OCI-LY7 (cell line): ENCODE data around the gene TMPRSS5. TPM values are rescaled to one million over a fixed set of nuclear protein-coding genes. Genes with fewer than 3 reads are reported as not detected.

Source experiments
- BruUV-seq: library from RNA; stranded (reverse); fragments of 400-500 nt; replicated peaks from 2 replicates; lab custom pipeline; 2021; lab: Mats Ljungman, UMichigan
- CTCF ChIA-PET: fragments of 300-600 bp; sonication (Branson Sonifier 250); formaldehyde crosslinking; loops from one replicate; lab custom pipeline; 2022; ENCODE audit warnings: antibody characterized with exemption; ENCODE audit not compliant: unreplicated experiment; lab: Charles Lee
- POLR2A ChIA-PET: fragments of 300-600 bp; sonication (Branson Sonifier 250); formaldehyde crosslinking; loops from one replicate; lab custom pipeline; 2022; ENCODE audit warnings: antibody characterized with exemption; lab: Charles Lee
- DNase-seq: peaks from one replicate; pipeline ENCODE4 v3.0.0-alpha.2; 2015; ENCODE audit warnings: low spot score
- H2AFZ ChIP-seq: fragments of 200-600 bp; sonication (generic), shearing (Covaris generic); 2 replicates; pipeline ENCODE4 v1.6.1; 2014; ENCODE audit warnings: mild to moderate bottlenecking, antibody characterized with exemption, low read length, moderate library complexity
- H3K27ac ChIP-seq: fragments of 200-600 bp; sonication (generic); 2 replicates; pipeline ENCODE4 v1.5.1; 2014; ENCODE audit warnings: mixed run types, low read depth, mild to moderate bottlenecking, moderate library complexity, low read length, inconsistent platforms; ENCODE audit not compliant: poor library complexity, severe bottlenecking
- H3K36me3 ChIP-seq: fragments of 200-600 bp; sonication (generic); 2 replicates; pipeline ENCODE4 v1.6.1; 2014; ENCODE audit warnings: mild to moderate bottlenecking, antibody characterized with exemption, low read length, moderate library complexity, mixed read lengths; ENCODE audit not compliant: insufficient read depth
- H3K4me1 ChIP-seq: fragments of 200-600 bp; sonication (generic); 2 replicates; pipeline ENCODE4 v1.5.1; 2014; ENCODE audit warnings: mild to moderate bottlenecking, low read length; ENCODE audit not compliant: insufficient read depth, poor library complexity, severe bottlenecking
- H3K4me2 ChIP-seq: fragments of 200-600 bp; sonication (generic); 2 replicates; pipeline ENCODE4 v1.6.1; 2014; ENCODE audit warnings: mild to moderate bottlenecking, low read length
- H3K4me3 ChIP-seq: fragments of 200-600 bp; sonication (generic); 2 replicates; pipeline ENCODE4 v1.5.1; 2014; ENCODE audit warnings: mild to moderate bottlenecking, low read depth, low read length; ENCODE audit not compliant: poor library complexity, severe bottlenecking
- H3K79me2 ChIP-seq: fragments of 200-600 bp; sonication (generic); 2 replicates; pipeline ENCODE4 v1.6.1; 2016; ENCODE audit warnings: low read depth, mild to moderate bottlenecking, low read length, moderate library complexity, mixed read lengths; ENCODE audit not compliant: insufficient read depth
- H3K9me2 ChIP-seq: fragments of 200-600 bp; sonication (generic); 2 replicates; pipeline ENCODE4 v1.6.1; 2016; ENCODE audit warnings: mild to moderate bottlenecking, low read length, mixed read lengths; ENCODE audit not compliant: insufficient read depth
- H3K9me3 ChIP-seq: fragments of 200-600 bp; sonication (generic); 2 replicates; pipeline ENCODE4 v1.6.1; 2014; ENCODE audit warnings: mild to moderate bottlenecking, mixed run types, low read length, mixed read lengths
- H4K20me1 ChIP-seq: fragments of 200-600 bp; sonication (generic); 2 replicates; pipeline ENCODE4 v1.6.1; 2014; ENCODE audit warnings: mild to moderate bottlenecking, antibody characterized with exemption, low read length, moderate library complexity, mixed read lengths; ENCODE audit not compliant: insufficient read depth
- CTCF ChIP-seq: fragments of 200-600 bp; sonication (generic); conservative IDR thresholded peaks from 2 replicates; pipeline ENCODE4 v1.5.1; 2014; ENCODE audit warnings: mild to moderate bottlenecking, antibody characterized with exemption, low read length, moderate library complexity, mixed read lengths
- EZH2phosphoT487 ChIP-seq: fragments of 200-600 bp; sonication (generic); IDR thresholded peaks from 2 replicates; pipeline ENCODE4 v1.6.1; 2018; ENCODE audit warnings: low read depth, borderline replicate concordance, mild to moderate bottlenecking, mixed run types, antibody characterized with exemption, low read length, moderate library complexity, mixed read lengths
- intact Hi-C: fragments of 100-400 bp; cut with micrococcal nuclease; formaldehyde crosslinking; loops from one replicate; pipeline ENCODE4 v1.10.0; 2022; ENCODE audit not compliant: unreplicated experiment
- total RNA-seq, 2 experiments: library from RNA; depleted of rRNA in 1 of 2; stranded (reverse); fragments of >200 nt in 1 of 2; shearing (Covaris generic) in 1 of 2; gene quantifications; 2 replicates each; pipeline ENCODE4 v1.2.3, GENCODE V29; 2014 to 2022

Gene TMPRSS5
- total RNA-seq, 2 experiments from 2014 or later, result 0.50 to 0.65 TPM

- intact Hi-C loops, result no loop called here
- Histone ChIP-seq H3K4me3 (no peak overlapping the region), H3K4me2 (no peak overlapping the region), H3K36me3 (no peaks in the 10 kb centered on the region), H3K9me3 (no peaks in the 10 kb centered on the region), H2AFZ (no peak overlapping the region), H3K79me2 (no peaks in the 10 kb centered on the region), H3K27ac (no peak overlapping the region), H3K9me2 (no peaks in the 10 kb centered on the region), H3K4me1 (no peaks in the 10 kb centered on the region), H4K20me1 (no peaks in the 10 kb centered on the region)
- ChIA-PET POLR2A (interaction anchor here (0.7 kb wide), 1 partner anchor 69 kb away, joined by 3 read pairs; no protein-coding TSS in a partner anchor), CTCF (no interaction called here)
- no peak for DNase-seq
- BruUV-seq, result no TSS peak
- TF ChIP-seq EZH2phosphoT487, result no peak
- no peak for TF ChIP-seq CTCF
These were observed 59.0 kb downstream of the TMPRSS5 start for GRCh38 chr11:113647108-113647507.

DNA sequence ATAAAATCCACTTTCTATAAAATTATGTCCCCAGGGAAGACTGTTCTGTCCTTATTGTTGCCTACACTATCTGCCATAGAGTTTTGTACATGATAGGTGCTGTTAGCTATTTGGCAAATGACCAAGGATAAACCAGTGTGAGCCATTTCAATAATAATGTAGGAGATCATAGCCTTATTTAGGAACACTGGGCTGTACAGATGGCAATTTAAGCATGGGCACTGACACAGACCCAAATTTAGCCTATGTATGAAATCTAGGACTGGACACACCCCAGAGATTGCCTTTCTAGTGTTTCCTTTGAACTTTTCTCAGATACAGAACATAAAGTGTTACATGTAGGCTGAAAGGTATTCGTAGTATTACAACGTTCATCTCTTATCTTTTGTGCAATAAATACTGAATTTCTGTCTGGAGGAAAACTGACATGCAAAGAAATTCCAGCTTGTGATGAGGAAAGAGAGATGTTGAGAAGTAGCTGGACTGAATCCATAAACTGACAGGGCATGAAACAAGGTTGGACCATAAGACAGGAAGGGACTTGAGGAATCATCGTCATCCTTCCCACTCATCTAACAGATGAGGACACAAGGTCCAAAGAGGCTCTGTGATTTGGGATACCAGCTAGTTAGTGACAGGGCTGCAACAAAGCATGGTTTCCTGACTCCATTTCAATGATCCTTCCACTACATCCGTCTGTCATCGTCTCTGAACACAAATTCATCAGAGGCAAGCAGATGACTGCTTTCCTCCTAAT, 60.3 kb downstream of the TMPRSS5 start:
- DNase-seq, result no peak
- Histone ChIP-seq H3K4me3 (no peak overlapping the region), H3K9me3 (no peaks in the 10 kb centered on the region), H3K4me1 (no peaks in the 10 kb centered on the region), H3K79me2 (no peaks in the 10 kb centered on the region), H3K4me2 (no peak overlapping the region), H3K36me3 (no peaks in the 10 kb centered on the region), H3K9me2 (no peaks in the 10 kb centered on the region), H2AFZ (no peak overlapping the region), H3K27ac (no peak overlapping the region), H4K20me1 (no peaks in the 10 kb centered on the region)
- CTCF ChIA-PET, result no interaction called here
- BruUV-seq, result no TSS peak
- intact Hi-C loops, result no loop called here
- POLR2A ChIA-PET, result no interaction called here
- TF ChIP-seq CTCF (no peak), EZH2phosphoT487 (no peak)

GRCh38 chr11:113644605-113645004, 61.5 kb downstream of the TMPRSS5 start:
- POLR2A ChIA-PET, result no interaction called here
- intact Hi-C loops, result no loop called here
- DNase-seq, result no peak
- TF ChIP-seq EZH2phosphoT487, result no peak
- TF ChIP-seq CTCF, result no peak
- no peak overlapping the region for H3K4me2 ChIP-seq
- no peaks in the 10 kb centered on the region for H3K9me2 ChIP-seq
- CTCF ChIA-PET, result no interaction called here
- H3K4me3 ChIP-seq, result no peak overlapping the region
- H2AFZ ChIP-seq, result no peak overlapping the region
- H3K9me3 ChIP-seq, result no peaks in the 10 kb centered on the region
- no TSS peak for BruUV-seq
- no peak overlapping the region for H3K27ac ChIP-seq
- H3K36me3 ChIP-seq, result no peaks in the 10 kb centered on the region
- no peaks in the 10 kb centered on the region for H3K79me2 ChIP-seq
- H4K20me1 ChIP-seq, result no peaks in the 10 kb centered on the region
- no peaks in the 10 kb centered on the region for H3K4me1 ChIP-seq
